CD14-positive monocyte (primary cell): ENCODE measurements around the gene KIF26B. TPM values are rescaled to one million over a fixed set of nuclear protein-coding genes. Genes with fewer than 3 reads are reported as not detected.

Experiments used
- DNase-seq, 3 donors: peaks; one replicate each; pipeline ENCODE4 v3.0.0-alpha.2; 2011 to 2022
- H2AFZ ChIP-seq: 2 replicates; pipeline ENCODE4 v1.6.0; 2012; ENCODE audit warnings: mild to moderate bottlenecking, low read depth, low read length, inconsistent platforms; ENCODE audit not compliant: insufficient read depth, poor library complexity, severe bottlenecking
- H3K27ac ChIP-seq, 2 donors: 1 replicate in 1 of 2; 2 replicates in 1 of 2; pipeline ENCODE4 v1.5.1; 2012 to 2013; ENCODE audit warnings: low read length in 2 of 2, control low read depth in 1 of 2, inconsistent platforms in 1 of 2, low read depth in 1 of 2, mild to moderate bottlenecking in 1 of 2
- H3K27me3 ChIP-seq, 2 donors: one replicate each; pipeline versions ENCODE4 v1.6.0 to v1.6.1; 2011 to 2013; ENCODE audit warnings: low read length in 2 of 2; ENCODE audit not compliant: control insufficient read depth in 2 of 2, insufficient read depth in 2 of 2
- H3K36me3 ChIP-seq, 2 donors: replicated peaks in 1 of 2; 1 replicate in 1 of 2; 2 replicates in 1 of 2; pipeline versions ENCODE4 v1.5.1 to v1.6.1; 2012 to 2013; ENCODE audit warnings: low read length in 2 of 2, control low read depth in 1 of 2, inconsistent platforms in 1 of 2, mild to moderate bottlenecking in 1 of 2; ENCODE audit not compliant: insufficient read depth in 2 of 2, control insufficient read depth in 1 of 2
- H3K4me1 ChIP-seq, 2 donors: 1 replicate in 1 of 2; 2 replicates in 1 of 2; pipeline versions ENCODE4 v1.5.1 to v1.6.1; 2012 to 2013; ENCODE audit warnings: low read length in 2 of 2, control low read depth in 1 of 2, inconsistent platforms in 1 of 2, mild to moderate bottlenecking in 1 of 2, moderate library complexity in 1 of 2; ENCODE audit not compliant: insufficient read depth in 2 of 2, control insufficient read depth in 1 of 2
- H3K4me2 ChIP-seq: replicated peaks from 2 replicates; pipeline ENCODE3; 2012; ENCODE audit warnings: low read length, moderate library complexity, mild to moderate bottlenecking; ENCODE audit not compliant: poor library complexity, severe bottlenecking; ENCODE audit errors: extremely low read depth
- H3K4me3 ChIP-seq, 3 experiments: fragments of 200-600 bp in 1 of 3; sonication (generic) in 1 of 3; replicated peaks in 1 of 3; 1 replicate in 2 of 3; 2 replicates in 1 of 3; pipeline ENCODE4 v1.5.1; 2011 to 2013; ENCODE audit warnings: low read length in 3 of 3, mild to moderate bottlenecking in 3 of 3, control low read depth in 2 of 3, low read depth in 2 of 3, inconsistent platforms in 1 of 3, moderate library complexity in 1 of 3
- H3K79me2 ChIP-seq: 2 replicates; pipeline ENCODE4 v1.6.0; 2012; ENCODE audit warnings: mild to moderate bottlenecking, control low read depth, inconsistent platforms, low read length, moderate library complexity; ENCODE audit not compliant: insufficient read depth
- H3K9ac ChIP-seq: 2 replicates; pipeline ENCODE4 v1.6.0; 2017; ENCODE audit warnings: low read length, mild to moderate bottlenecking; ENCODE audit not compliant: insufficient read depth, poor library complexity, severe bottlenecking
- H3K9me3 ChIP-seq, 2 donors: replicated peaks in 1 of 2; 1 replicate in 1 of 2; 2 replicates in 1 of 2; pipeline versions ENCODE4 v1.5.1 to v1.6.1; 2012 to 2013; ENCODE audit warnings: low read length in 2 of 2, control low read depth in 1 of 2; ENCODE audit not compliant: control insufficient read depth in 1 of 2, insufficient read depth in 1 of 2
- H4K20me1 ChIP-seq: 2 replicates; pipeline ENCODE4 v1.6.0; 2012; ENCODE audit warnings: mild to moderate bottlenecking, low read length, control low read depth, moderate library complexity; ENCODE audit not compliant: insufficient read depth
- H3K27ac Mint-ChIP-seq, 7 donors: one replicate each; pipeline ENCODE4 v1.8.0; 2020; ENCODE audit warnings: mild to moderate bottlenecking in 7 of 7, mixed read lengths in 7 of 7, moderate library complexity in 6 of 7, inconsistent platforms in 2 of 7
- H3K27me3 Mint-ChIP-seq, 3 donors: one replicate each; pipeline ENCODE4 v1.8.0; 2021 to 2022; ENCODE audit warnings: low read depth in 3 of 3, mild to moderate bottlenecking in 3 of 3, mixed read lengths in 3 of 3, moderate library complexity in 3 of 3, inconsistent platforms in 1 of 3
- H3K36me3 Mint-ChIP-seq, 2 donors: one replicate each; pipeline ENCODE4 v1.8.0; 2020; ENCODE audit warnings: mixed read lengths in 2 of 2, inconsistent platforms in 1 of 2, mild to moderate bottlenecking in 1 of 2
- H3K4me1 Mint-ChIP-seq: one replicate; pipeline ENCODE4 v1.8.0; 2020; ENCODE audit warnings: mild to moderate bottlenecking, mixed read lengths
- H3K4me3 Mint-ChIP-seq, 2 donors: one replicate each; pipeline ENCODE4 v1.8.0; 2020; ENCODE audit warnings: mild to moderate bottlenecking in 2 of 2, mixed read lengths in 2 of 2, moderate library complexity in 1 of 2
- H3K9me3 Mint-ChIP-seq, 7 donors: one replicate each; pipeline ENCODE4 v1.8.0; 2020 to 2022; ENCODE audit warnings: mixed read lengths in 7 of 7, mild to moderate bottlenecking in 6 of 7, moderate library complexity in 6 of 7, inconsistent platforms in 2 of 7
- CTCF ChIP-seq: fragments of 200-600 bp; IDR thresholded peaks from one replicate; pipeline ENCODE4 v1.8.0; 2022; ENCODE audit warnings: antibody characterized with exemption, mild to moderate bottlenecking
- WGBS: methylation state at CpG from one replicate; pipeline ENCODE4 v1.1.5; 2013; ENCODE audit warnings: missing lambda C conversion rate; ENCODE audit not compliant: insufficient coverage; 5-methylcytosine and 5-hydroxymethylcytosine counted together
- intact Hi-C, 2 donors: fragments of 100-400 bp; cut with micrococcal nuclease; formaldehyde crosslinking; loops; one replicate each; pipeline versions ENCODE4 v1.15.0 to v1.15.1; 2023
- polyA plus RNA-seq, 3 donors: library from polyadenylated mRNA; depleted of rRNA in 1 of 3; unstranded in 2 of 3; stranded (reverse) in 1 of 3; fragments of 300-500 nt in 2 of 3; fragments of >200 nt in 1 of 3; fragmentation: Illumina TruSeq in 2 of 3; gene quantifications; 1 replicate in 2 of 3; 2 replicates in 1 of 3; pipeline ENCODE4 v1.2.3, GENCODE V29; 2012 to 2021

Gene KIF26B
- polyA plus RNA-seq, 3 donors, result 0.01 to 0.05 TPM; not detected in 1

- no peaks in the 10 kb centered on the region for H3K27me3 ChIP-seq
- Mint-ChIP-seq H3K4me3 (no peak overlapping the region), H3K4me1 (no peaks in the 10 kb centered on the region), H3K27me3 (peaks cover 3 to 6% (median 4%) of the 10 kb centered on the region in 3 donors), H3K27ac (no peak overlapping the region), H3K36me3 (no peaks in the 10 kb centered on the region), H3K9me3 (peaks cover 0 to 3% (median 0%) of the 10 kb centered on the region in 7 donors)
- H2AFZ ChIP-seq, result no peak overlapping the region
- H3K27ac ChIP-seq, result no peak overlapping the region
- no peaks in the 10 kb centered on the region for H3K9me3 ChIP-seq
- no peak for DNase-seq
- TF ChIP-seq CTCF, result no peak
- no CpG with 5 or more reads among the region's 3 CpGs for WGBS
- no peaks in the 10 kb centered on the region for H3K36me3 ChIP-seq
- H3K79me2 ChIP-seq, result no peaks in the 10 kb centered on the region
- H3K4me3 ChIP-seq, result no peak overlapping the region
- no peaks in the 10 kb centered on the region for H4K20me1 ChIP-seq
- intact Hi-C loops, result no loop called here
- no peak overlapping the region for H3K9ac ChIP-seq
- H3K4me2 ChIP-seq, result no peak overlapping the region
- H3K4me1 ChIP-seq, result no peaks in the 10 kb centered on the region
These were observed 508.6 kb downstream of the KIF26B start for GRCh38 chr1:245663373-245663772.

GRCh38 chr1:245663841-245664240, 509.1 kb downstream of the KIF26B start:
- H3K27me3 Mint-ChIP-seq, result peaks cover 3 to 6% (median 3%) of the 10 kb centered on the region in 3 donors
- H3K9me3 Mint-ChIP-seq, result peaks cover 0 to 3% (median 0%) of the 10 kb centered on the region in 7 donors
- no peak overlapping the region for H3K27ac Mint-ChIP-seq
- WGBS, result 100% methylated on average over 6 of the region's 8 CpGs
- Histone ChIP-seq H3K9ac (no peak overlapping the region), H3K79me2 (no peaks in the 10 kb centered on the region), H3K27me3 (no peaks in the 10 kb centered on the region), H2AFZ (no peak overlapping the region), H3K4me2 (no peak overlapping the region), H3K9me3 (no peaks in the 10 kb centered on the region), H3K27ac (no peak overlapping the region), H3K4me3 (no peak overlapping the region), H4K20me1 (no peaks in the 10 kb centered on the region), H3K4me1 (no peaks in the 10 kb centered on the region), H3K36me3 (no peaks in the 10 kb centered on the region)
- no peaks in the 10 kb centered on the region for H3K4me1 Mint-ChIP-seq
- intact Hi-C loops, result no loop called here
- no peaks in the 10 kb centered on the region for H3K36me3 Mint-ChIP-seq
- no peak for TF ChIP-seq CTCF
- no peak overlapping the region for H3K4me3 Mint-ChIP-seq
- DNase-seq, result no peak
